Measurements from ENCODE around the gene GFM1. TPM values are rescaled to one million over a fixed set of nuclear protein-coding genes. Genes with fewer than 3 reads are reported as not detected.

GFM1 gene
- total and polyA plus RNA-seq, 2 of the 13 experiments (the other 11 are each of a cell fraction or from before 2014, with no cell fraction given) = 10.5 to 59.0 TPM

- TF ChIP-seq BCLAF1 (IDR thresholded peaks at IDR 0.05) = no peak
- TF ChIP-seq ATF3 (CRISPR knock-in tag; IDR thresholded peaks at IDR 0.05) = peak; percentile 54; the same call in 1 of the 2 replicates
- no peak for TF ChIP-seq ZNF101 (CRISPR knock-in tag; IDR thresholded peaks at IDR 0.05; ENCODE audit: borderline replicate concordance, low read depth)
- no peak for TF ChIP-seq SP1 (IDR thresholded peaks at IDR 0.05)
- TF ChIP-seq SP1 (CRISPR knock-in tag; IDR thresholded peaks at IDR 0.05) = peak; percentile 58
- peak; percentile 61 for TF ChIP-seq ATF1 (CRISPR knock-in tag; IDR thresholded peaks at IDR 0.05)
- TF ChIP-seq DRAP1 (CRISPR knock-in tag; IDR thresholded peaks at IDR 0.05) = peak; percentile 28; the same call in 1 of the 2 replicates
- peak; percentile 82 for TF ChIP-seq ZFX (CRISPR knock-in tag; IDR thresholded peaks at IDR 0.05; ENCODE audit: low read depth)
- peak; percentile 75 for TF ChIP-seq ZNF768 (CRISPR knock-in tag; IDR thresholded peaks at IDR 0.05)
- peak; percentile 91; the same call in 1 of the 2 replicates for TF ChIP-seq ZNF350 (CRISPR knock-in tag; IDR thresholded peaks at IDR 0.05; ENCODE audit: borderline replicate concordance, low read depth)
- peak; percentile 81; the same call in 1 of the 2 replicates for TF ChIP-seq UBTF (CRISPR knock-in tag; IDR thresholded peaks at IDR 0.05)
- peak; percentile 98 for TF ChIP-seq CBX5 (CRISPR knock-in tag; IDR thresholded peaks at IDR 0.05; ENCODE audit: borderline replicate concordance)
- peak; percentile 45; the same call in 1 of the 2 replicates for TF ChIP-seq HNF1A (IDR thresholded peaks at IDR 0.05; ENCODE audit: low read depth)
- peak; percentile 71; the same call in 1 of the 2 replicates for TF ChIP-seq HNF1A (CRISPR knock-in tag; IDR thresholded peaks at IDR 0.05; ENCODE audit: borderline replicate concordance)
- peak; percentile 26; the same call in 1 of the 2 replicates for TF ChIP-seq SNAPC5 (CRISPR knock-in tag; IDR thresholded peaks at IDR 0.05; ENCODE audit: borderline replicate concordance)
- TF ChIP-seq ZNF598 (CRISPR knock-in tag; IDR thresholded peaks at IDR 0.05; ENCODE audit: borderline replicate concordance) = peak; percentile 77; the same call in 1 of the 2 replicates
- TF ChIP-seq ZNF619 (CRISPR knock-in tag; IDR thresholded peaks at IDR 0.05) = peak; percentile 96
- peak; percentile 94 for TF ChIP-seq TBL1XR1 (IDR thresholded peaks at IDR 0.05; ENCODE audit: borderline replicate concordance, low read length, partially characterized antibody)
- peak; percentile 24; the same call in 1 of the 2 replicates for TF ChIP-seq CEBPB (IDR thresholded peaks at IDR 0.05; ENCODE audit: borderline replicate concordance, low read depth, low read length)
Measured at GRCh38 chr3:158644345-158644908, at the start of gene GFM1 (continued).
